SU-DHL-6 (cell line): ENCODE data around the gene PCDHGC5.

Experiments
- H2AFZ ChIP-seq: fragments of 200-600 bp; sonication (generic); 2 replicates; pipeline ENCODE4 v1.6.1; 2014; ENCODE audit warnings: low read depth, mild to moderate bottlenecking, moderate library complexity, mixed read lengths, antibody characterized with exemption, low read length; ENCODE audit not compliant: severe bottlenecking
- H3F3A ChIP-seq: fragments of 200-600 bp; shearing (Covaris generic); 2 replicates; pipeline ENCODE4 v1.6.0; 2016; ENCODE audit warnings: antibody characterized with exemption, mild to moderate bottlenecking; ENCODE audit not compliant: insufficient read depth
- H3K27ac ChIP-seq: fragments of 200-600 bp; sonication (generic); 2 replicates; pipeline ENCODE4 v1.5.1; 2016; ENCODE audit warnings: low read depth, mild to moderate bottlenecking, low read length, moderate library complexity, mixed read lengths
- H3K27me3 ChIP-seq: fragments of 200-600 bp; sonication (generic), shearing (Covaris generic); 2 replicates; pipeline ENCODE4 v1.6.0; 2014; ENCODE audit warnings: mild to moderate bottlenecking, low read length
- H3K36me3 ChIP-seq: fragments of 200-600 bp; sonication (generic); 2 replicates; pipeline ENCODE4 v1.6.1; 2014; ENCODE audit warnings: mild to moderate bottlenecking, low read length, mixed read lengths
- H3K4me2 ChIP-seq: fragments of 300-600, 200-600 bp; shearing (Covaris generic), sonication (generic); 2 replicates; pipeline ENCODE4 v1.6.0; 2014; ENCODE audit warnings: low read length, low read depth, mild to moderate bottlenecking; ENCODE audit not compliant: poor library complexity, severe bottlenecking
- H3K4me3 ChIP-seq: fragments of 200-600 bp; sonication (generic); 2 replicates; pipeline ENCODE4 v1.5.1; 2014; ENCODE audit warnings: antibody characterized with exemption, low read length, mild to moderate bottlenecking, mixed read lengths; ENCODE audit not compliant: insufficient read depth, poor library complexity, severe bottlenecking
- H3K79me2 ChIP-seq: fragments of 200-600 bp; sonication (generic); 2 replicates; pipeline ENCODE4 v1.6.1; 2014; ENCODE audit warnings: mild to moderate bottlenecking, low read length, moderate library complexity; ENCODE audit not compliant: insufficient read depth
- H3K9ac ChIP-seq: fragments of 200-600 bp; sonication (generic); 2 replicates; pipeline ENCODE4 v1.7.0; 2014; ENCODE audit warnings: mild to moderate bottlenecking, low read length
- H3K9me2 ChIP-seq: fragments of 200-600 bp; sonication (generic); replicated peaks from 2 replicates; pipeline ENCODE4 v1.6.1; 2014; ENCODE audit warnings: low read length; ENCODE audit not compliant: insufficient read depth
- H3K9me3 ChIP-seq: fragments of 200-600 bp; sonication (generic); 2 replicates; pipeline ENCODE4 v1.6.1; 2014; ENCODE audit warnings: low read length, mixed read lengths; ENCODE audit not compliant: insufficient read depth
- H4K20me1 ChIP-seq: fragments of 200-600 bp; sonication (generic); 2 replicates; pipeline ENCODE4 v1.6.1; 2014; ENCODE audit warnings: low read depth, mild to moderate bottlenecking, antibody characterized with exemption, low read length, moderate library complexity, mixed read lengths
- CTCF ChIP-seq: fragments of 200-600 bp; sonication (generic); IDR thresholded peaks from one replicate; pipeline ENCODE4 v1.5.1; 2017; ENCODE audit warnings: antibody characterized with exemption, mild to moderate bottlenecking, low read length, moderate library complexity; ENCODE audit not compliant: insufficient read depth, poor library complexity, severe bottlenecking
- EZH2phosphoT487 ChIP-seq: fragments of 200-600 bp; sonication (generic), shearing (Covaris generic); conservative IDR thresholded peaks from 2 replicates; pipeline ENCODE4 v1.6.1; 2018; ENCODE audit warnings: mild to moderate bottlenecking, antibody characterized with exemption, low read length, moderate library complexity, mixed read lengths

Gene PCDHGC5

GRCh38 chr5:141476132-141476911, 12.6 kb upstream of the PCDHGC5 start:
- H4K20me1 ChIP-seq = no peaks in the 10 kb centered on the region
- peak overlapping the region; percentile 72 for H3K4me2 ChIP-seq
- no peak for TF ChIP-seq CTCF
- no peak for TF ChIP-seq EZH2phosphoT487
- no peaks in the 10 kb centered on the region for H3K9me2 ChIP-seq
- no peaks in the 10 kb centered on the region for H3K36me3 ChIP-seq
- peaks cover 5% of the 10 kb centered on the region; the same call in 1 of the 2 replicates for H3F3A ChIP-seq
- H3K9ac ChIP-seq = peak overlapping the region; percentile 70
- no peaks in the 10 kb centered on the region for H3K27me3 ChIP-seq
- H3K9me3 ChIP-seq = no peaks in the 10 kb centered on the region
- peak overlapping the region; percentile 54 for H3K4me3 ChIP-seq
- H3K79me2 ChIP-seq = peaks cover 55% of the 10 kb centered on the region
- H3K27ac ChIP-seq = peak overlapping the region; percentile 61
- H2AFZ ChIP-seq = no peak overlapping the region

- no peaks in the 10 kb centered on the region for H3K9me3 ChIP-seq
- TF ChIP-seq CTCF (no peak), EZH2phosphoT487 (no peak)
- H3K27me3 ChIP-seq = no peaks in the 10 kb centered on the region
- no peaks in the 10 kb centered on the region for H3K36me3 ChIP-seq
- H4K20me1 ChIP-seq = no peaks in the 10 kb centered on the region
- H3F3A ChIP-seq = peaks cover 5% of the 10 kb centered on the region
- no peaks in the 10 kb centered on the region for H3K9me2 ChIP-seq
- peaks cover 62% of the 10 kb centered on the region for H3K79me2 ChIP-seq
- peak overlapping the region; percentile 54 for H3K4me3 ChIP-seq
- H3K4me2 ChIP-seq = peak overlapping the region; percentile 72
- peak overlapping the region; percentile 61 for H3K27ac ChIP-seq
- H2AFZ ChIP-seq = no peak overlapping the region
- H3K9ac ChIP-seq = peak overlapping the region; percentile 70
These were observed 11.8 kb upstream of the PCDHGC5 start for GRCh38 chr5:141477044-141477575.

GRCh38 chr5:141477815-141478214, 11.1 kb upstream of the PCDHGC5 start:
- Histone ChIP-seq H3K79me2 (peaks cover 67% of the 10 kb centered on the region), H2AFZ (no peak overlapping the region), H3K4me3 (peak overlapping the region; percentile 54), H3K27me3 (no peaks in the 10 kb centered on the region), H3K9ac (peak overlapping the region; percentile 70), H3K9me2 (no peaks in the 10 kb centered on the region), H3K27ac (peak overlapping the region; percentile 61), H4K20me1 (no peaks in the 10 kb centered on the region), H3K9me3 (no peaks in the 10 kb centered on the region), H3K4me2 (peak overlapping the region; percentile 72), H3K36me3 (no peaks in the 10 kb centered on the region), H3F3A (peaks cover 5% of the 10 kb centered on the region)
- TF ChIP-seq CTCF (no peak), EZH2phosphoT487 (no peak)
